A549 (cell line): ENCODE results near the gene MKNK1. TPM values are rescaled to one million over a fixed set of nuclear protein-coding genes. Genes with fewer than 3 reads are reported as not detected.

Experiments used
- ATAC-seq, 2 experiments: fragments of 200-7000 bp in 1 of 2; fragments of >200 bp in 1 of 2; cut with Nextera tagmentation in 1 of 2; cut with Tn5 transposase in 1 of 2; 3 replicates each; pipeline versions ENCODE4 v1.8.0 to v1.9.1; 2018 to 2020; ENCODE audit warnings: mild to moderate bottlenecking in 1 of 2, moderate library complexity in 1 of 2
- CTCF ChIA-PET: fragments of 300-600 bp; sonication (Branson Sonifier 250); formaldehyde crosslinking; extraction: SDS; loops from one replicate; lab custom pipeline; 2021; ENCODE audit warnings: antibody characterized with exemption, inconsistent platforms; lab: Yijun Ruan, JAX
- POLR2A ChIA-PET: fragments of 350-600 bp; formaldehyde crosslinking; extraction: SDS; loops from one replicate; lab custom pipeline; 2021; ENCODE audit warnings: antibody characterized with exemption, inconsistent platforms; lab: Yijun Ruan, JAX
- DNase-seq, 2 experiments: peaks; one replicate each; pipeline versions ENCODE4 v3.0.0 to v3.0.0-alpha.2; 2011 to 2016; ENCODE audit warnings: low read depth in 1 of 2, low spot score in 1 of 2
- FAIRE-seq: peaks from 2 replicates; lab custom pipeline; 2011; peaks lifted over from hg19 to GRCh38; lab: Jason Lieb, UNC
- H3K27ac ChIP-seq, 2 experiments: fragments of >200 bp; sonication (Bioruptor Twin); formaldehyde crosslinking; 3 replicates each; pipeline ENCODE4 v1.5.1; 2016 to 2017
- H3K4me1 ChIP-seq: fragments of >200 bp; sonication (Bioruptor Twin); formaldehyde crosslinking; 3 replicates; pipeline ENCODE4 v1.6.1; 2016
- H3K4me2 ChIP-seq: fragments of >200 bp; sonication (Bioruptor Twin); formaldehyde crosslinking; 3 replicates; pipeline ENCODE4 v1.6.1; 2016
- H3K4me3 ChIP-seq: fragments of >200 bp; sonication (Bioruptor Twin); formaldehyde crosslinking; 3 replicates; pipeline ENCODE4 v1.5.1; 2016
- H3K9me3 ChIP-seq: fragments of >200 bp; sonication (Bioruptor Twin); formaldehyde crosslinking; 3 replicates; pipeline ENCODE4 v1.6.1; 2016
- CBX2 ChIP-seq: fragments of 200-600 bp; sonication (generic); IDR thresholded peaks from 2 replicates; pipeline ENCODE4 v1.6.1; 2016; ENCODE audit warnings: low read depth, mild to moderate bottlenecking, borderline replicate concordance
- CBX8 ChIP-seq: fragments of 200-600 bp; sonication (generic); IDR thresholded peaks from 2 replicates; pipeline ENCODE4 v1.6.1; 2016
- CEBPB ChIP-seq, 2 experiments: fragments of >200 bp in 1 of 2; sonication (Bioruptor Twin) in 1 of 2; formaldehyde crosslinking in 1 of 2; IDR thresholded peaks; 2 replicates each; pipeline ENCODE4 v1.6.1; 2012 to 2016
- CHD2 ChIP-seq: fragments of 150-350 bp; IDR thresholded peaks from 2 replicates; pipeline ENCODE4 v1.6.1; 2014; ENCODE audit warnings: low read length; ENCODE audit not compliant: partially characterized antibody
- CTCF ChIP-seq: fragments of >200 bp; sonication (Bioruptor Twin); formaldehyde crosslinking; IDR thresholded peaks from 3 replicates; pipeline ENCODE4 v1.5.1; 2016
- EHMT2 ChIP-seq: fragments of 200-600 bp; sonication (generic); IDR thresholded peaks from 2 replicates; pipeline ENCODE4 v1.6.1; 2016; ENCODE audit warnings: antibody characterized with exemption, low read depth, mild to moderate bottlenecking, moderate library complexity
- ELK1 ChIP-seq: fragments of 150-350 bp; IDR thresholded peaks from 2 replicates; pipeline ENCODE4 v1.6.1; 2014; ENCODE audit warnings: low read depth, mild to moderate bottlenecking, low read length
- EP300 ChIP-seq, 2 experiments: fragments of >200 bp; sonication (Bioruptor Twin); formaldehyde crosslinking; IDR thresholded peaks; 2 replicates in 1 of 2; 3 replicates in 1 of 2; pipeline ENCODE4 v1.6.1; 2016 to 2017
- ESRRA ChIP-seq: fragments of 150-350 bp; IDR thresholded peaks from 2 replicates; pipeline ENCODE4 v1.6.1; 2014; ENCODE audit warnings: mild to moderate bottlenecking, low read length, borderline replicate concordance
- FOXS1 ChIP-seq: fragments of 250-450 bp; sonication (Bioruptor Pico); IDR thresholded peaks from 2 replicates; pipeline ENCODE4 v1.5.0; 2020; ENCODE audit warnings: mild to moderate bottlenecking, moderate library complexity
- GATA3 ChIP-seq: IDR thresholded peaks from 2 replicates; pipeline ENCODE4 v1.6.1; 2012; ENCODE audit warnings: borderline replicate concordance
- HES2 ChIP-seq: fragments of >200 bp; sonication (Bioruptor Twin); formaldehyde crosslinking; IDR thresholded peaks from 2 replicates; pipeline ENCODE4 v1.6.1; 2016
- HEYL ChIP-seq: fragments of 250-450 bp; sonication (Bioruptor Pico); IDR thresholded peaks from 2 replicates; pipeline ENCODE4 v1.8.0; 2021; ENCODE audit warnings: mild to moderate bottlenecking, moderate library complexity
- HOXA7 ChIP-seq: fragments of 250-450 bp; sonication (Bioruptor Pico); IDR thresholded peaks from 2 replicates; pipeline ENCODE4 v1.5.0; 2020; ENCODE audit warnings: mild to moderate bottlenecking, moderate library complexity
- JUNB ChIP-seq: fragments of >200 bp; sonication (Bioruptor Twin); formaldehyde crosslinking; IDR thresholded peaks from 2 replicates; pipeline ENCODE4 v1.6.1; 2016
- KDM1A ChIP-seq: fragments of 200-600 bp; sonication (generic); IDR thresholded peaks from 2 replicates; pipeline ENCODE4 v1.6.1; 2016; ENCODE audit warnings: low read depth, mild to moderate bottlenecking
- MAZ ChIP-seq: fragments of 150-350 bp; IDR thresholded peaks from 2 replicates; pipeline ENCODE4 v1.6.1; 2014; ENCODE audit warnings: antibody characterized with exemption, low read depth, low read length, borderline replicate concordance
- NR3C1 ChIP-seq: fragments of >200 bp; sonication (Bioruptor Twin); formaldehyde crosslinking; IDR thresholded peaks from 3 replicates; pipeline ENCODE4 v1.6.1; 2017
- POLR2AphosphoS2 ChIP-seq: conservative IDR thresholded peaks from 2 replicates; pipeline ENCODE4 v1.6.1; 2012; ENCODE audit warnings: low read length, improper control_type of control experiment, inconsistent platforms
- RCOR1 ChIP-seq: fragments of 150-350 bp; IDR thresholded peaks from 2 replicates; pipeline ENCODE4 v1.6.1; 2014; ENCODE audit warnings: antibody characterized with exemption, low read length, low read depth
- SREBF2 ChIP-seq: fragments of 450-650 bp; IDR thresholded peaks from 2 replicates; pipeline ENCODE4 v1.6.1; 2014; ENCODE audit warnings: mild to moderate bottlenecking, moderate library complexity
- TFCP2L1 ChIP-seq: fragments of 250-450 bp; sonication (Bioruptor Pico); IDR thresholded peaks from 2 replicates; pipeline ENCODE4 v1.5.0; 2021; ENCODE audit warnings: mild to moderate bottlenecking
- ZC3H11A ChIP-seq: fragments of 450-650 bp; IDR thresholded peaks from 2 replicates; pipeline ENCODE4 v1.6.1; 2014; ENCODE audit warnings: antibody characterized with exemption, mild to moderate bottlenecking
- ZNF302 ChIP-seq: fragments of 250-450 bp; sonication (Bioruptor Pico); IDR thresholded peaks from 2 replicates; pipeline ENCODE4 v1.9.0; 2021; ENCODE audit warnings: inconsistent platforms, mild to moderate bottlenecking, moderate library complexity
- WGBS: methylation state at CpG from one replicate; pipeline ENCODE4 v1.1.6; 2017; ENCODE audit errors: missing lambda C conversion rate; 5-methylcytosine and 5-hydroxymethylcytosine counted together
- polyA plus RNA-seq, 4 experiments: library from polyadenylated mRNA; depleted of rRNA in 3 of 4; stranded (reverse); fragments of >200 nt; fragmentation: RNase III in 1 of 4; extraction: RNeasy Plus Mini Kit Qiagen cat#74134 plus additional on column Dnase treatment in 1 of 4; gene quantifications; 2 replicates in 3 of 4; 3 replicates in 1 of 4; pipeline ENCODE4 v1.2.3, GENCODE V29; 2011 to 2017

The MKNK1 gene
- polyA plus RNA-seq, 2 of the 4 experiments (the other 2 are of a cell fraction): 20.8 to 28.4 TPM

GRCh38 chr1:46583494-46583893 lies 20.6 kb downstream of the MKNK1 start:
- ATAC-seq (no peak), DNase-seq (no peak), FAIRE-seq (no peak)
- ChIA-PET CTCF (interaction anchor here (0.8 to 1.3 kb wide), 2 partner anchors 36 to 56 kb away, joined by 3 read pairs; no protein-coding TSS in a partner anchor), POLR2A (no interaction called here)
- Histone ChIP-seq H3K4me2 (no peak overlapping the region), H3K9me3 (no peaks in the 10 kb centered on the region), H3K4me1 (no peaks in the 10 kb centered on the region), H3K27ac (no peak overlapping the region), H3K4me3 (no peak overlapping the region)
- TF ChIP-seq HEYL (CRISPR knock-in tag): no peak
- 88% methylated on average over 5 of the region's 5 CpGs for WGBS

- ChIA-PET POLR2A (no interaction called here), CTCF (interaction anchor here (1.3 to 1.5 kb wide), 2 partner anchors 36 to 50 kb away, joined by 3 to 4 read pairs; no protein-coding TSS in a partner anchor)
- WGBS: 95% methylated on average over 7 of the region's 7 CpGs
- FAIRE-seq (no peak), ATAC-seq (no peak), DNase-seq (no peak)
- no peak overlapping the region for H3K4me2 ChIP-seq
- no peaks in the 10 kb centered on the region for H3K9me3 ChIP-seq
- H3K27ac ChIP-seq: no peak overlapping the region
- H3K4me1 ChIP-seq: no peaks in the 10 kb centered on the region
- no peak for TF ChIP-seq CTCF
- TF ChIP-seq GATA3: no peak
- TF ChIP-seq KDM1A: no peak
- no peak for TF ChIP-seq TFCP2L1 (CRISPR knock-in tag)
- TF ChIP-seq HES2: no peak
- TF ChIP-seq ZNF302 (CRISPR knock-in tag): no peak
- TF ChIP-seq MAZ: no peak
- no peak for TF ChIP-seq HOXA7 (CRISPR knock-in tag)
- no peak for TF ChIP-seq JUNB
- no peak for TF ChIP-seq POLR2AphosphoS2
- TF ChIP-seq CEBPB (IDR thresholded peaks at IDR 0.05): no peak
- no peak overlapping the region for H3K4me3 ChIP-seq
Observed at GRCh38 chr1:46582972-46583371, 21.1 kb downstream of the MKNK1 start.

- FAIRE-seq: no peak
- no peak for TF ChIP-seq EP300 (IDR thresholded peaks at IDR 0.05)
- TF ChIP-seq ESRRA: no peak
- TF ChIP-seq ELK1: no peak
- no peak for TF ChIP-seq FOXS1 (CRISPR knock-in tag)
- no peak for TF ChIP-seq SREBF2
- no peak for TF ChIP-seq HEYL (CRISPR knock-in tag)
- no peak for TF ChIP-seq NR3C1
- no peak for TF ChIP-seq MAZ
- TF ChIP-seq CBX8: no peak
- no peak for TF ChIP-seq RCOR1
- no peak for TF ChIP-seq CBX2
- no peak for TF ChIP-seq ZC3H11A
- no peak for TF ChIP-seq GATA3
- TF ChIP-seq EHMT2: no peak
- no peak for TF ChIP-seq CEBPB (IDR thresholded peaks at IDR 0.05)
- TF ChIP-seq CHD2: no peak
- TF ChIP-seq, all 56 proteins: peak for 0
- Histone ChIP-seq H3K4me1 (no peaks in the 10 kb centered on the region), H3K27ac (no peak overlapping the region), H3K4me3 (no peak overlapping the region), H3K9me3 (no peaks in the 10 kb centered on the region), H3K4me2 (no peak overlapping the region)
- POLR2A ChIA-PET: no interaction called here
- CTCF ChIA-PET: interaction anchor here (1.5 kb wide), 1 partner anchor 49 kb away, joined by 4 read pairs; no protein-coding TSS in a partner anchor
- ATAC-seq (no peak), DNase-seq (no peak)
- WGBS: 90% methylated on average over 4 of the region's 4 CpGs
Observed at GRCh38 chr1:46581681-46582455, 22.2 kb downstream of the MKNK1 start.
